ENCODE data around the gene UBE2H.
"Not testable (repeated sequence)": the region's sequence is repeated elsewhere in the genome, so short reads cannot be mapped to it uniquely, and the experiment has no call there.

UBE2H gene

GRCh38 chr7:129907122-129907736 is 45.5 kb downstream of the UBE2H start:
- DNase-seq: no peak

DNA sequence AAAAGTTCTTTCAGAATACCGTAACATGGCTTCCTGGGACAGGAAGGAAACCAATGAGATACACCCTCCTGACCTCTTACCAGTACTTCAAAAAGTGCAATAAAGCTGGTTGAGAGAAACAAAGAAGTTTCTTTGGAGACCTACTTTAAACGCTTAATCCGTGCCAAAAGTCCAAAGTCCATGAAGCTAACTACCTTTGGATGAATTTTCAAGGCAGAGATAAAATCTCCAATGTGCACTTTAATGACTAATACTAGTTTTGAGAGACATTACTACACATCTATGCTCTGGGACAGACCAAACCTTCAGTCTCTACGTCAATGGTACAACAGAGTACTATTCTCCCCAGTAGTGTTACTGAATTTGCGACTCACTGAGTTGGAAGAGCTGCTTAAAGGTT is 46.1 kb downstream of the UBE2H start:
- DNase-seq: no peak

- no peak for DNase-seq
These were observed 48.8 kb downstream of the UBE2H start for GRCh38 chr7:129903935-129904334.

- no peak for DNase-seq
These were observed 49.9 kb downstream of the UBE2H start for GRCh38 chr7:129902788-129903422.

DNA sequence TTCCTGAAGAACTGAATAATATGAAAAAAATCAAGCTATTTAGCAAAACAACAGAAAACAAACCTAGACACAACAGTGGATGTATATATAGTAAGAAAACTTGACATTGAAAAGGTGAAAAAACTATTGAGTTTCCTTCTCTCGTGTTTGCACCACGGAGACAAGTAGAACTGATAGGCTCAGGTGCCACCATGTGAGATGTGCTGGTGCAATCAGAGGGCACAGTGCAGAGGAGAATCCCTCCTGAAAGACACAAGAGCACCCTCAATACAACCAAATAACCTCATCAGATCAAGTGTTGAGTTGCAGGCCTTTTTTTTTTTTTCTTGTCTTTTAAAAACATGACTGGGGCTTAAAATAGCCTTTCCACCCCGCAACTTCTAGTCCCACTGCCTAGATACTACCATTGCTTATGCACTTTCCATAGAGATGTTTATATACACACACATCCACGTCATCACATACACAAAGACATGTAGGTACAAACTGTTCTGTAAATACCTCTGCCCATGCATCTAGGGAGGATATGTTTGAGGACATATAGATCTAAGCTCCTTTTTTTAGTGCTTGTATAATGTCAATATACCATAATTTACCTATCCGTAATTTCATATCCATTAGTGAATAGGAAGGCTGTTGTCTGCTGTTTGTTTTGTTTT is 54.1 kb downstream of the UBE2H start:
- no peak for DNase-seq

- no peak for DNase-seq
These were observed 54.8 kb downstream of the UBE2H start for GRCh38 chr7:129898007-129898406.

GRCh38 chr7:129896568-129897382 is 56.0 kb downstream of the UBE2H start:
- DNase-seq: peak; percentile 69

- DNase-seq: not testable (repeated sequence)
These were observed 58.6 kb downstream of the UBE2H start for GRCh38 chr7:129894184-129894583.

- DNase-seq: no peak
These were observed 62.7 kb downstream of the UBE2H start for GRCh38 chr7:129890090-129890489.

DNA sequence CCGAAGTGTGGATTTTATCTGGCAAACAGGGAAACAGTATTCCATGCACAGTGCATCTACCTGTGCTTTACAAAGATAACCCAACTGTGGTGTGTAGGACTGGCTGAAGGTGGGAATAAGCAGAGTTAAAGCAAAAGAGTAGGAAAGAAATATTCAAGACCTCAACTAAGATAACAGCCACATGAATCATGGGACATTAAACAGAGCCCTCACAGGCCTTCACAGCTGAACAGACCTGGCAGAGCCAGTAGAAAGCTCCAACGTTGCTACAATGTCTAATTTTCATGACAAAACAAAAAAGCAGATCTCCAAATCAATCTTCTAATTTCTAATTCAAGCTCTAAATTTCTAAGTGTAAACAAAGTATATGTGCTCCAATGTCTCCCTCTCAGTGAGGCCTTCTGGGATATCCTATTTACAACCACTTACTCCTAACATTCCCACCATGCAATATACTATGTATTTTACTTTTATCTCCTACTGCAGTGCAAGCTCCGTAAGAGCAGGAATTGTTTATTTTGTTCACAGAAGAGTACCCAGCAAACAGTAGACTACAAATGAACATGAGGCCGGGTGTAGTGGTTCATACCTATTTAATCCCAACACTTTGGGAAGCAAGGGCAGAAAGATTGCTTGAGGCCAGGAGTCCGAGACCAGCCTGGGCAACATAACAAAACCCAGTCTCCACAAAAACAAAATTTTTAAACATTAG is 63.5 kb downstream of the UBE2H start:
- DNase-seq: no peak

- no peak for DNase-seq
These were observed 64.9 kb downstream of the UBE2H start for GRCh38 chr7:129887865-129888264.

DNA sequence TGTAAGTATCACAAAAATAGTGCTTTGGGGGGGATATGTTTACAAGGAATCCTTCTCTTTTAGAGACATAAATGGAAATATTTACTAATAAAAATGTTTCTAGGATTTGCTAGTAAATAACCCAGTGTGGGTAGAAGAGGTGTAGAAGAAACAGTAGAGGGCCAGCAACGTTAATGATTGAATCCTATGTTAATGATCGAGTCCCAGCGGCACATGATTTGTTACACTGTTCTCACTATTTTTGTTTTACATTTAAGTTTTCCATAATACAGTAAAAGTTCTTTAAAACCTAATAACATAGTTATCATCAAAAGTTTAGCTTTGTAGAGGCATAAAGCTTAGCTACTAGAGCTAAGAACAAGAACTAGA is 66.0 kb downstream of the UBE2H start:
- no peak for DNase-seq

GRCh38 chr7:129886167-129886817 is 66.5 kb downstream of the UBE2H start:
- no peak for DNase-seq

DNA sequence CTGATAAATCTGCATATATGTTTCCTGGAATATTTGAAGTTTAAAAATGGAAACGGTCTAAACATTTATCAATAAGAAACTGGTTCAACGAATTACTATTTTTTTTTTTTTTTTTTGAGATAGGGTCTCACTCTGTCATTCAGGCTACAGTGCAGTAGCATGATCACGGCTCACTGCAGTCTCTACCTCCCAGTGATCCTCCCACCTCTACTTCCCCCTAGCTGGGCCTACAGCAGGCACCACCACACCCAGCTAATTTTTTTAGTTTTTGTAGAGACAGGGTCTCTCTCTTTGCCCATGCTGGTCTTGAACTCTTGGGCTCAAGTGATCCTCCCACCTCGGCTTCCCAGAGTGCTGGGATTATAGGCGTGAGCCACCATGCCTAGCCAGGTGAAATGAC is 68.3 kb downstream of the UBE2H start:
- DNase-seq: no peak

GRCh38 chr7:129883151-129883550 is 69.6 kb downstream of the UBE2H start:
- DNase-seq: no peak

- peak; percentile 55 for DNase-seq
These were observed 70.2 kb downstream of the UBE2H start for GRCh38 chr7:129882531-129882930.

DNA sequence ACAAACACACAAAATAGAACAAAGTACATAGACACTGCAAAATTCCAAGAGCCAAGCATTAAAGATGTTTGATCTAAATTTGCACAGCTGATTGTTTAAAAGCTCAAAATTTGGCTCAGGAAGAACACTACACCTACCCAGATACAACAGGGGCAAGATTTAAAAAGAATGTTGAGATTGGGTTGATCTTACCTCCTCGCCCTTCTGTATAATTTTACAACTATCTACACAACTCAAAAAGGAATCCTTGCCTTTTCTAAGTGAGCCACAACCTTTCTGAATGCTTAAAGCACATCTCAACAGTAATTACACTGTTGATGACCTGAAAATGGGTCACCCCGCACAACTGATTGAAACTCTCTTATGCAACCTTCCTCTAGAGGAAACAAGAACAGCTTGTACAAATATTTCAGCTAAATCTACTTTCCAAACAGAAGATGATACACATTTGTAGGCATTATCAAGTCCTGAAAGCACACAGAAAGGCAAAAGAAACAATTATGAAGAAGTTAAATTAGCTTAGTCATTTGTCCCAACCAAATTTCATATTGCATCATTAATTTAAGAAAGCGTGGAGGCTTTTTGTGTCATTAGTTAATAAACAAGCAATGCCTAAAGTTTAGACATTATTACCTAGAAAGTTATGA is 75.5 kb downstream of the UBE2H start:
- DNase-seq: no peak

GRCh38 chr7:129875745-129876411 is 76.9 kb downstream of the UBE2H start:
- peak; percentile 49 for DNase-seq

- DNase-seq: no peak
These were observed 77.6 kb downstream of the UBE2H start for GRCh38 chr7:129875160-129875559.

GRCh38 chr7:129874722-129875121 is 78.0 kb downstream of the UBE2H start:
- no peak for DNase-seq

GRCh38 chr7:129872054-129872453 is 80.7 kb downstream of the UBE2H start:
- DNase-seq: no peak

Data from EL (cell line).